Measurements from ENCODE around the gene CCDC82. TPM values are rescaled to one million over a fixed set of nuclear protein-coding genes. Genes with fewer than 3 reads are reported as not detected.

Gene CCDC82
- polyA plus RNA-seq, 1 of the 3 experiments (the other 2 are of a cell fraction), result 8.7 TPM

DNA sequence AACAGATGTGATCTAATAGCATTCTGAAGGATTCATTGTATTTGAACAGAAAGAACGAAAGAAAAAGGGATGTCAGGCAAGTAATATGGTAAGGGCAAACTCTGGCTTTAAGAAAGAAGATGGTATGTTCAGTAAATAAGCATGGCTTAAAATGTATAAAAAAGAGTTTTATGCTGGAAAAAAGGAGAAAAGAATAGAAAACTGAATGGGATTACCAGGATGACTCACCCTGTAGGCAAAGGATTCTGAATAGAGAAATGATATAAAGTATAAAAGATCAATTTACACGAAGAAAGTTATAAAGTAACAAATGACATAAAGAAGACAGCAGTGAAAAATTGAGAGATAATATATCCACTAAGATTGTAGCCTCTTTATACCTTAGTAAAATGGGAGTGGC lies 4.5 kb downstream of the CCDC82 start:
- H4K20me1 ChIP-seq (ENCODE audit: insufficient read depth), result no peaks in the 10 kb centered on the region
- H3K9me2 ChIP-seq, result no peaks in the 10 kb centered on the region
- ChIA-PET CTCF (interaction anchor here (1.2 kb wide), 1 partner anchor 43 kb away, joined by 3 read pairs; the partner anchor contains the start of gene MAML2), POLR2A (no interaction called here)
- no peak for TF ChIP-seq ELF1 (IDR thresholded peaks at IDR 0.05)
- TF ChIP-seq FOSL2 (IDR thresholded peaks at IDR 0.05; ENCODE audit: borderline replicate concordance, low read depth), result 0 out of 2 replicates have a peak, but pooled peaks have one; percentile 4
- H3F3A ChIP-seq (replicated peaks; ENCODE audit: insufficient read depth), result peaks cover 4% of the 10 kb centered on the region
- H3K36me3 ChIP-seq (replicated peaks in 1 of 2; ENCODE audit: control insufficient read depth in 1 of 2, insufficient read depth in 2 of 2, low read length in 1 of 2), result peaks cover 58 to 59% of the 10 kb centered on the region in 2 experiments
- no peaks in the 10 kb centered on the region for H3K9me3 ChIP-seq
- no peak overlapping the region for H2AFZ ChIP-seq (ENCODE audit: low read depth)
- H3K4me1 ChIP-seq (ENCODE audit: control insufficient read depth in 1 of 2, insufficient read depth in 2 of 2, low read depth in 1 of 2, low read length in 1 of 2), result peaks cover 5 to 6% of the 10 kb centered on the region in 2 experiments; a peak in 2 of 4 replicates
- no peak overlapping the region for H3K9ac ChIP-seq
- H3K27ac ChIP-seq (ENCODE audit: low read depth in 2 of 2, low read length in 1 of 2), result no peak overlapping the region
- no peak overlapping the region for H3K4me2 ChIP-seq
- H3K27me3 ChIP-seq (ENCODE audit: insufficient read depth), result no peaks in the 10 kb centered on the region
- peaks cover 62% of the 10 kb centered on the region for H3K79me2 ChIP-seq (ENCODE audit: insufficient read depth)
- 83% methylated on average over 2 of the region's 2 CpGs for WGBS (ENCODE audit: low lambda C conversion rate)
- H3K4me3 ChIP-seq (ENCODE audit: low read depth in 2 of 2, low read length in 1 of 2), result no peak overlapping the region
- DNase-seq, result no peak

- WGBS (ENCODE audit: low lambda C conversion rate), result 87% methylated on average over 3 of the region's 3 CpGs
- POLR2A ChIA-PET, result no interaction called here
- peaks cover 67 to 69% of the 10 kb centered on the region in 2 experiments for H3K36me3 ChIP-seq (replicated peaks in 1 of 2; ENCODE audit: control insufficient read depth in 1 of 2, insufficient read depth in 2 of 2, low read length in 1 of 2)
- H3F3A ChIP-seq (replicated peaks; ENCODE audit: insufficient read depth), result peaks cover 4% of the 10 kb centered on the region
- H3K9ac ChIP-seq, result no peak overlapping the region
- DNase-seq, result no peak
- CTCF ChIA-PET, result interaction anchor here (1.1 kb wide), 1 partner anchor 10 kb away, joined by 4 read pairs; no protein-coding TSS in a partner anchor
- H3K9me3 ChIP-seq, result no peaks in the 10 kb centered on the region
- TF ChIP-seq, protein P1, sequence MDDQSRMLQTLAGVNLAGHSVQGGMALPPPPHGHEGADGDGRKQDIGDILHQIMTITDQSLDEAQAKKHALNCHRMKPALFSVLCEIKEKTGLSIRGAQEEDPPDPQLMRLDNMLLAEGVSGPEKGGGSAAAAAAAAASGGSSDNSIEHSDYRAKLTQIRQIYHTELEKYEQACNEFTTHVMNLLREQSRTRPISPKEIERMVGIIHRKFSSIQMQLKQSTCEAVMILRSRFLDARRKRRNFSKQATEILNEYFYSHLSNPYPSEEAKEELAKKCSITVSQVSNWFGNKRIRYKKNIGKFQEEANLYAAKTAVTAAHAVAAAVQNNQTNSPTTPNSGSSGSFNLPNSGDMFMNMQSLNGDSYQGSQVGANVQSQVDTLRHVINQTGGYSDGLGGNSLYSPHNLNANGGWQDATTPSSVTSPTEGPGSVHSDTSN (IDR thresholded peaks at IDR 0.05), result no peak
- TF ChIP-seq SIN3A (IDR thresholded peaks at IDR 0.05; ENCODE audit: borderline replicate concordance, low read depth, low read length), result no peak
- TF ChIP-seq ELF1 (IDR thresholded peaks at IDR 0.05), result no peak
- TF ChIP-seq FOSL2 (IDR thresholded peaks at IDR 0.05; ENCODE audit: borderline replicate concordance, low read depth), result no peak
- TF ChIP-seq GATA2 (CRISPR knock-in tag; IDR thresholded peaks at IDR 0.05), result no peak
- TF ChIP-seq EZH2phosphoT487 (IDR thresholded peaks at IDR 0.05; ENCODE audit: borderline replicate concordance, low read depth), result no peak
- no peak for TF ChIP-seq CTCF (IDR thresholded peaks at IDR 0.05)
- no peak for TF ChIP-seq CHD2 (IDR thresholded peaks at IDR 0.05; ENCODE audit: low read length, partially characterized antibody)
- no peak for TF ChIP-seq GABPA (IDR thresholded peaks at IDR 0.05; ENCODE audit: low read depth)
- no peak for TF ChIP-seq RFX5 (IDR thresholded peaks at IDR 0.05; ENCODE audit: low read length)
- no peak for TF ChIP-seq TAF1 (IDR thresholded peaks at IDR 0.05; ENCODE audit: borderline replicate concordance, low read depth, low read length)
- H3K27ac ChIP-seq (ENCODE audit: low read depth in 2 of 2, low read length in 1 of 2), result no peak overlapping the region
- H3K27me3 ChIP-seq (ENCODE audit: insufficient read depth), result no peaks in the 10 kb centered on the region
- no peak overlapping the region for H3K4me3 ChIP-seq (ENCODE audit: low read depth in 2 of 2, low read length in 1 of 2)
- H3K4me1 ChIP-seq (ENCODE audit: control insufficient read depth in 1 of 2, insufficient read depth in 2 of 2, low read depth in 1 of 2, low read length in 1 of 2), result peaks cover 5 to 6% of the 10 kb centered on the region in 2 experiments; a peak in 2 of 4 replicates
- H3K79me2 ChIP-seq (ENCODE audit: insufficient read depth), result peaks cover 57% of the 10 kb centered on the region
- H3K4me2 ChIP-seq, result no peak overlapping the region
- no peaks in the 10 kb centered on the region for H4K20me1 ChIP-seq (ENCODE audit: insufficient read depth)
- no peaks in the 10 kb centered on the region for H3K9me2 ChIP-seq
- H2AFZ ChIP-seq (ENCODE audit: low read depth), result no peak overlapping the region
These were observed 5.6 kb downstream of the CCDC82 start for GRCh38 chr11:96384156-96384555.
